A549 treated with Hydrocortisone at 1 μM for 4 hours (cell line): Measurements from ENCODE around the gene ZNF785. TPM values are rescaled to one million over a fixed set of nuclear protein-coding genes. Genes with fewer than 3 reads are reported as not detected.

Experiments
- total RNA-seq: library from RNA; stranded (reverse); fragments of 200-300 nt; extraction: Qiagen RNA extraction; gene quantifications from 5 replicates; pipeline ENCODE4 v1.2.3, GENCODE V29; 2022

ZNF785 gene
- not detected in 5 replicates for total RNA-seq

GRCh38 chr16:30585400-30586191 is at the start of gene ZNF785:
Gene ZNF785 (minus strand): TSS chr16:30585697. CDS start chr16:30585611, 86 bp downstream.

DNA sequence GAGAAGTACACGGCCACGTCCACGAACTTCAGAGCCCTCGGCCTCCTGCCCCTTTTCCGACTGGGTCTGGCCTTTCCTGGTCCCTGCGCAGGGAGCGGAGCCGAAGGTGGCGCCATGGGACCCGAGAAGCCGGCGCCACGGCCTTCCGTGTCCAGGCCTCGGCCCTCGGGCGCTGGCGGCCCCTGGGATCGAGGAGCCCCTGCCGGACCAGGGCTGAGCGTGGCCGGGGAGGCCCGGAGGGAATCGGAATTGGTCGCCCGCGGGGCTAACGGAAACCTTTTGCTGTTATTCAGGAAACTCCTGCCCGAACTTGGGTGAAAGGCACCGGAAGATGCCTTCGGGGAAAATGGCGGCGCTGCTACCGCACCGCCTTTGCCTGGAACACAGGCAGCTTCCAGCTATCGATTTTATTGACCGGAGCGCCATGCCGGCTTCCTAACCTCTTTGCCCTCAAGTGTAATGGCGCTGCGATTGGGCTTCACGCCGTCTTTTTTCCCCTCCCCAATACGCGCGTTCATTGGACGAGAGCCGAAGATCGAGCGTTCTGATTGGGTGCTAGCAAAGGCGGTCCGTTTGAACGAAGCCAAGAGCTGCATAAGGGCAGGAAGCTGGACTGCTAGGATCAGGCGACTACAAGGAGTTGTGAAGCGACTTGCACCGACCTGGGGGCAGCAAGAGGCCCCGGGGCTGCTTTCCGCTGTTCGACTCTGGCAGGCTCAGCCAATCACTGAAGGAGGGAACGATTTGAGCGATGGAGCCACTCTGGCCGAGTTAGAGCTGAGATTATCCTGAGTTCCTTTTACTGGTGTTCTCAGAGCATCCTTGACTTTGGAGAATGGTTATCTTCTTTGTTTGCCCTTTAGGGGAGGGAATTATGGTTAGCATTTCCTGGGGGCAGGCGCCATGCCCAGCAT is 24.7 kb upstream of the ZNF785 start, which contains the start of gene ZNF689:
TSS of gene ZNF689 (minus strand) at position 464 of the 914 bp plus-strand sequence. CDS start at position 116, 348 bp downstream.

GRCh38 chr16:30571445-30572322 is 13.8 kb downstream of the ZNF785 start, which contains the start of gene ZNF688:
Gene ZNF688 (minus strand): TSS chr16:30571714. CDS start chr16:30571629, 85 bp downstream.

DNA sequence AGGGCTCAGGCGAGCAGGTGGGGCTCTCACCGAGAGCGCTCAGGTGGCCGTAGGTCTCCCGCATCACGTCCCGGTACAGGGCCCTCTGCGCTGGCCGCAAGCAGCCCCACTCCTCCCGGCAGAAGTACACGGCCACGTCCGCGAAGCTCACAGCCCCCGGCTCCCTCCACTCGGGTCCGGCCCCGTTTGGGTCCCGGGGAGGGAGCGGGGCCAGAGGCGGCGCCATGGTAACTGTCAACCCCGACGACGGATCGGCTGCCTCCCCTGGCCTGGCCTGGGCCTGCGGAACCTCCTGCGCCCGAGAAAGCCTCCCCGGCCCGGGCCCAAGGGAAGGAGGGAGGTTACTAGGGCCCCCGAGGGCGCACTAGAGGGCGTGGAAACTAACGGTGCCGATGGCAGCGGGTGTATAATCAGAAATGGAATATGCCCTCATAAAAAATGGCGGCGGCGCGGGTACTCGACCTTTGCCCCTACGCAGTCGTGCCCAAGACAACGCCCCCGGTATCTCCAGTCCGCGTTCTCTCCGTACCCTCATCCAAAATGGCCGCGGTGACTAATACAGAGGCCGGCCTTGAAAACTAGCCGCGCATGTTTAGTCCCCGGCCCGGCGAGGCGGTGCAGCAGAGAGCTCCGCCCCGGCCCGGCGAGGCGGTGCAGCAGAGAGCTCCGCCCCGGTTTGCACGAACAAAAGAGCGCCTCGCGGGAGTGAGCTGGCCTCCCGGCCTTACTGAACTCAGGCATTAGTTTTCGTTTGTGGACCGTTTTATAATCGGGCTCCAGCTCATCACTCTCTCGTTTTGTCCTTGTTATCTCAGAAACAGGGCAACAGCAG is 27.3 kb downstream of the ZNF785 start, which contains the start of gene ZNF764:
TSS of gene ZNF764 (minus strand) at position 418 of the 832 bp plus-strand sequence. CDS start at position 226, 192 bp downstream.

DNA sequence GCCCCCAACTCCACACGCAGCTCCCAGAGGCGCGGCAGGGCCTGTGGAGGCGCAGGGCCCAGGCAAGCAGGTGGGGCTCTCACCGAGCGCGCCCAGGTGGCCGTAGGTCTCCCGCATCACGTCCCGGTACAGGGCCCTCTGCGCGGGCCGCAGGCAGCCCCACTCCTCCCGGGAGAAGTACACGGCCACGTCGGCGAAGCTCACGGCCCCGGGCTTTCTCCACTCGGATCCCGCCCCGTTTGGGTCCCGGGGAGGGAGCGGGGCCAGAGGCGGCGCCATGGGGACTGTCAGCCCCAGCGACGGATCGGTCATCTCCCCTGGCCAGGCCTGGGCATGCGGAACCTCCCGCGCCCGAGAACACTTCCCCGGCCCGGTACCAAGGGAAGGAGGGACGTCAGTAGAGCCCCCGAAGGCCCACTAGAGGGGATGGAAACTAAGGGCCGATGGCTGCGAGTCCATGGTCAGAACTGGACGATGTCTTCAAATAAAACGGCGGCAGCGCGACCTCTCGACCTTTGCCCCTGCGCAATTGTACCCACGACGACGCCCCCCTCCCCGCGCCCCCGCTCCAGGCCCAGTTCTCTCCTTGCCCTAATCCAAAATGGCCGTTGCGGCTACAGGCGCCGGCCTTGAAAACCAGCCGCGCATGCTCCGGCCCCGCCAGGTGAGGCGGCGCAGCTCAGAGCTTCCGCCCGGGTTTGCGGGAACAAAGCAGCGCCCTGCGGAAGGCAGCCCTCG is 51.0 kb downstream of the ZNF785 start, which contains the start of gene ZNF747:
TSS of gene ZNF747 (minus strand) at position 491 of the 738 bp plus-strand sequence. CDS start at position 312, 179 bp downstream.

Other genes with a start within 250 kb of the ZNF785 start
- 61.2 to 68.0 TPM (median 65.7 TPM) in 5 replicates for gene CD2BP2, start 230.4 kb downstream of the ZNF785 start, total RNA-seq
- 26.1 to 31.4 TPM (median 28.8 TPM) in 5 replicates for gene TBC1D10B, start 215.2 kb downstream of the ZNF785 start, total RNA-seq
- gene MYL11, start 210.9 kb downstream of the ZNF785 start, total RNA-seq: 0.39 to 0.67 TPM in 2 of 5 replicates, not detected in the others
- gene SEPTIN1, start 203.1 kb downstream of the ZNF785 start, total RNA-seq: 0.97 to 2.6 TPM (median 2.1 TPM) in 5 replicates
- gene ZNF48, start 190.3 kb downstream of the ZNF785 start, total RNA-seq: 12.3 to 13.4 TPM (median 12.9 TPM) in 5 replicates
- gene ZNF771, start 178.1 kb downstream of the ZNF785 start, total RNA-seq: 2.9 to 6.5 TPM (median 5.4 TPM) in 5 replicates
- gene DCTPP1, start 155.7 kb downstream of the ZNF785 start, total RNA-seq: 106 to 133 TPM (median 129 TPM) in 5 replicates
- gene SEPHS2, start 139.8 kb downstream of the ZNF785 start, total RNA-seq: 45.4 to 50.6 TPM (median 46.4 TPM) in 5 replicates
- gene ITGAL, start 113.0 kb downstream of the ZNF785 start, total RNA-seq: 0.03 to 0.18 TPM (median 0.09 TPM) in 5 replicates
- gene ZNF768, start 59.1 kb downstream of the ZNF785 start, total RNA-seq: 43.1 to 47.3 TPM (median 44.9 TPM) in 5 replicates
- 4.0 to 5.0 TPM (median 4.5 TPM) in 5 replicates for gene ZNF747, start 50.8 kb downstream of the ZNF785 start, total RNA-seq
- 5.1 to 6.1 TPM (median 5.6 TPM) in 5 replicates for gene ZNF764, start 27.3 kb downstream of the ZNF785 start, total RNA-seq
- gene ZNF688, start 14.0 kb downstream of the ZNF785 start, total RNA-seq: 5.9 to 6.7 TPM (median 6.1 TPM) in 5 replicates
- 7.5 to 9.3 TPM (median 8.4 TPM) in 5 replicates for gene ZNF689, start 24.7 kb upstream of the ZNF785 start, total RNA-seq
- gene PRR14, start 65.3 kb upstream of the ZNF785 start, total RNA-seq: 19.7 to 26.6 TPM (median 24.4 TPM) in 5 replicates
- 35.0 to 40.4 TPM (median 39.7 TPM) in 5 replicates for gene FBRS, start 72.7 kb upstream of the ZNF785 start, total RNA-seq
- gene SRCAP, start 113.5 kb upstream of the ZNF785 start, total RNA-seq: 12.3 to 22.3 TPM (median 21.9 TPM) in 5 replicates
- 21.9 to 27.8 TPM (median 25.2 TPM) in 5 replicates for gene PHKG2, start 162.7 kb upstream of the ZNF785 start, total RNA-seq
- gene CFAP119, start 176.4 kb upstream of the ZNF785 start, total RNA-seq: 5.2 to 9.2 TPM (median 8.2 TPM) in 5 replicates
- gene RNF40, start 176.6 kb upstream of the ZNF785 start, total RNA-seq: 77.1 to 81.7 TPM (median 80.2 TPM) in 5 replicates
- 16.2 to 21.3 TPM (median 17.3 TPM) in 5 replicates for gene ZNF629, start 201.5 kb upstream of the ZNF785 start, total RNA-seq